ENCODE data around the gene RMND5B. TPM values are rescaled to one million over a fixed set of nuclear protein-coding genes. Genes with fewer than 3 reads are reported as not detected.

Gene RMND5B
- total and polyA plus RNA-seq, 10 of the 15 experiments (the other 5 are each of a cell fraction or from before 2014, with no cell fraction given), result 1.6 to 50.7 (median 30.9) TPM

DNA sequence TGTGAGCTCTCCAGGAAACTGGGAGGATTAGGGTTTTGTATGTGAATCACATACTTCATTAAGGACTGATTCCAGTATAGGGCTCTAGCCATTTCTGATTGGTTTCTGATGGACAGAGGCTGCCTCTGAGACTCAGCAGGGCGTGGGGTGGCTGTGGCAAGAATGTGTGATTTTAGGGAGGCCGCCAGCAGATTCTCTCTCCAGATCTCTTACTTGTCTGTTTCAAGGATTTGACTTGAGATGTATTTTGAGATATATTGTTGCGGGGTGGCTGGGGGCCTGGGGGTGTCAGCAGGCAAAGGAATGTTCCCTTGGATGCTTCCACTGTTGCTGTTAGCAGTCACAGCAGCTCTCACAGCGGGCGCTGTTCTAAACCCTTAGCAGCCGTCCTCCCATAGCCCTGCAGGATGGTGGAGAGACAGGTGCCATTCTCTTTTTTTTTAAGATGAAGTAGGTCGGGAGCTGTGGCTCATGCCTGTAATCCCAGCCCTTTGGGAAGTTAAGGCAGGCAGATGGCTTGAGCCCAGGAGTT lies 65.5 kb downstream of the RMND5B start:
- ChIA-PET CTCF (interaction anchor here (0.7 to 1.9 kb wide), 3 partner anchors 11 to 18 kb away, joined by 3 to 7 read pairs (median 3); no protein-coding TSS in a partner anchor), RAD21 (ENCODE audit: unreplicated experiment) (no interaction called here), SMC1A (ENCODE audit: uncharacterized antibody, unreplicated experiment) (no interaction called here), POLR2A (interaction anchor here (0.6 kb wide), 1 partner anchor 647 kb away, joined by 3 read pairs; no protein-coding TSS in a partner anchor)
- H2AFZ ChIP-seq (ENCODE audit: control insufficient read depth, low read depth, low read length), result no peak overlapping the region
- H3K79me2 ChIP-seq (ENCODE audit: control insufficient read depth, insufficient read depth, low read length), result no peaks in the 10 kb centered on the region
- peaks cover 0 to 5% of the 10 kb centered on the region in 2 experiments; a peak in 3 of 4 replicates for H3K27me3 ChIP-seq (replicated peaks in 1 of 2; ENCODE audit: control insufficient read depth in 2 of 2, insufficient read depth in 2 of 2, low read length in 1 of 2)
- H3K4me3 ChIP-seq, result no peak overlapping the region
- no peak for DNase-seq (ENCODE audit: low read depth, low spot score)
- BruUV-seq (replicated peaks), result no TSS peak
- intact Hi-C loops (cut with micrococcal nuclease; ENCODE audit: unreplicated experiment), result no loop called here
- H3K4me2 ChIP-seq (ENCODE audit: control insufficient read depth, insufficient read depth), result no peak overlapping the region
- in situ Hi-C loops (cut with MboI), result no loop called here
- no peak overlapping the region for H3K9ac ChIP-seq (ENCODE audit: control insufficient read depth, insufficient read depth, low read length)
- no peak overlapping the region for H3K27ac ChIP-seq (ENCODE audit: control insufficient read depth, insufficient read depth)
- no peaks in the 10 kb centered on the region for H3K4me1 ChIP-seq (ENCODE audit: control insufficient read depth, insufficient read depth, low read length)
- H3K36me3 ChIP-seq (ENCODE audit: control insufficient read depth in 2 of 2, insufficient read depth in 2 of 2, low read length in 1 of 2), result no peaks in the 10 kb centered on the region
- ATAC-seq, result no peak; the same call in 2 of the 3 replicates
- TF ChIP-seq, protein P1, sequence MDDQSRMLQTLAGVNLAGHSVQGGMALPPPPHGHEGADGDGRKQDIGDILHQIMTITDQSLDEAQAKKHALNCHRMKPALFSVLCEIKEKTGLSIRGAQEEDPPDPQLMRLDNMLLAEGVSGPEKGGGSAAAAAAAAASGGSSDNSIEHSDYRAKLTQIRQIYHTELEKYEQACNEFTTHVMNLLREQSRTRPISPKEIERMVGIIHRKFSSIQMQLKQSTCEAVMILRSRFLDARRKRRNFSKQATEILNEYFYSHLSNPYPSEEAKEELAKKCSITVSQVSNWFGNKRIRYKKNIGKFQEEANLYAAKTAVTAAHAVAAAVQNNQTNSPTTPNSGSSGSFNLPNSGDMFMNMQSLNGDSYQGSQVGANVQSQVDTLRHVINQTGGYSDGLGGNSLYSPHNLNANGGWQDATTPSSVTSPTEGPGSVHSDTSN (IDR thresholded peaks at IDR 0.05; ENCODE audit: insufficient replicate concordance, low read depth, low read length), result no peak
- TF ChIP-seq NFYA (IDR thresholded peaks at IDR 0.05; ENCODE audit: borderline replicate concordance, low read depth, low read length) (no peak), EGR1 (IDR thresholded peaks at IDR 0.05; ENCODE audit: borderline replicate concordance in 1 of 2, low read depth in 2 of 2, low read length in 2 of 2) (no peak), ZNF207 (IDR thresholded peaks at IDR 0.05; ENCODE audit: borderline replicate concordance) (no peak)
- TF ChIP-seq, protein P2, sequence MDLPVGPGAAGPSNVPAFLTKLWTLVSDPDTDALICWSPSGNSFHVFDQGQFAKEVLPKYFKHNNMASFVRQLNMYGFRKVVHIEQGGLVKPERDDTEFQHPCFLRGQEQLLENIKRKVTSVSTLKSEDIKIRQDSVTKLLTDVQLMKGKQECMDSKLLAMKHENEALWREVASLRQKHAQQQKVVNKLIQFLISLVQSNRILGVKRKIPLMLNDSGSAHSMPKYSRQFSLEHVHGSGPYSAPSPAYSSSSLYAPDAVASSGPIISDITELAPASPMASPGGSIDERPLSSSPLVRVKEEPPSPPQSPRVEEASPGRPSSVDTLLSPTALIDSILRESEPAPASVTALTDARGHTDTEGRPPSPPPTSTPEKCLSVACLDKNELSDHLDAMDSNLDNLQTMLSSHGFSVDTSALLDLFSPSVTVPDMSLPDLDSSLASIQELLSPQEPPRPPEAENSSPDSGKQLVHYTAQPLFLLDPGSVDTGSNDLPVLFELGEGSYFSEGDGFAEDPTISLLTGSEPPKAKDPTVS (IDR thresholded peaks at IDR 0.05; ENCODE audit: low read depth, low read length), result no peak
- TF ChIP-seq, protein P3, sequence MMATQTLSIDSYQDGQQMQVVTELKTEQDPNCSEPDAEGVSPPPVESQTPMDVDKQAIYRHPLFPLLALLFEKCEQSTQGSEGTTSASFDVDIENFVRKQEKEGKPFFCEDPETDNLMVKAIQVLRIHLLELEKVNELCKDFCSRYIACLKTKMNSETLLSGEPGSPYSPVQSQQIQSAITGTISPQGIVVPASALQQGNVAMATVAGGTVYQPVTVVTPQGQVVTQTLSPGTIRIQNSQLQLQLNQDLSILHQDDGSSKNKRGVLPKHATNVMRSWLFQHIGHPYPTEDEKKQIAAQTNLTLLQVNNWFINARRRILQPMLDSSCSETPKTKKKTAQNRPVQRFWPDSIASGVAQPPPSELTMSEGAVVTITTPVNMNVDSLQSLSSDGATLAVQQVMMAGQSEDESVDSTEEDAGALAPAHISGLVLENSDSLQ (IDR thresholded peaks at IDR 0.05), result no peak
- no peaks in the 10 kb centered on the region for H4K20me1 ChIP-seq (ENCODE audit: control insufficient read depth, insufficient read depth)
- FAIRE-seq, result no peak
- no peaks in the 10 kb centered on the region for H3K9me3 ChIP-seq (replicated peaks; ENCODE audit: control insufficient read depth, insufficient read depth, low read length)
- WGBS (ENCODE audit: insufficient coverage, insufficient replicate concordance, low lambda C conversion rate, missing lambda C conversion rate), result 53% methylated on average over 7 of the region's 7 CpGs

All from GM12878 (cell line).